Neutrophil (primary cell): Measurements from ENCODE around the gene KRTAP4-11.
"Not testable (repeated sequence)": the region's sequence is repeated elsewhere in the genome, so short reads cannot be mapped to it uniquely, and the experiment has no call there.

Experiments
- H3K27ac ChIP-seq: fragments of 200-600 bp; sonication (generic); 2 replicates; pipeline ENCODE4 v1.5.1; 2016; ENCODE audit warnings: mild to moderate bottlenecking, moderate library complexity
- H3K27me3 ChIP-seq: fragments of 200-600 bp; sonication (generic); 2 replicates; pipeline ENCODE4 v1.6.0; 2016; ENCODE audit warnings: mild to moderate bottlenecking
- H3K36me3 ChIP-seq: fragments of 200-600 bp; sonication (generic); 2 replicates; pipeline ENCODE4 v1.5.1; 2017
- H3K4me1 ChIP-seq, 2 experiments: fragments of 200-600 bp in 1 of 2; sonication (generic) in 1 of 2; 1 replicate in 1 of 2; 2 replicates in 1 of 2; pipeline versions ENCODE4 v1.5.1 to v1.6.1; 2013 to 2016; ENCODE audit warnings: low read depth in 1 of 2, low read length in 1 of 2, mild to moderate bottlenecking in 1 of 2, moderate library complexity in 1 of 2; ENCODE audit not compliant: control insufficient read depth in 1 of 2, insufficient read depth in 1 of 2
- H3K4me3 ChIP-seq, 2 experiments: fragments of 200-600 bp in 1 of 2; sonication (generic) in 1 of 2; 1 replicate in 1 of 2; 2 replicates in 1 of 2; pipeline ENCODE4 v1.5.1; 2013 to 2016; ENCODE audit warnings: low read depth in 1 of 2, low read length in 1 of 2, mild to moderate bottlenecking in 1 of 2, moderate library complexity in 1 of 2
- H3K9me3 ChIP-seq: fragments of 200-600 bp; sonication (generic); 2 replicates; pipeline ENCODE4 v1.5.1; 2016
- TF ChIP-seq, protein P1 (sequence below): fragments of 200-600 bp; sonication (generic); IDR thresholded peaks from 2 replicates; pipeline ENCODE4 v1.5.1; 2016; ENCODE audit warnings: antibody characterized with exemption

KRTAP4-11 gene

GRCh38 chr17:41117846-41118386, at the start of gene KRTAP4-11:
TSS of gene KRTAP4-11 (minus strand) at chr17:41118373. CDS start at chr17:41118315, 58 bp downstream.
- not testable (repeated sequence) for H3K36me3 ChIP-seq, H3K9me3 ChIP-seq, H3K4me1 ChIP-seq, H3K4me3 ChIP-seq, H3K27ac ChIP-seq, H3K27me3 ChIP-seq

DNA sequence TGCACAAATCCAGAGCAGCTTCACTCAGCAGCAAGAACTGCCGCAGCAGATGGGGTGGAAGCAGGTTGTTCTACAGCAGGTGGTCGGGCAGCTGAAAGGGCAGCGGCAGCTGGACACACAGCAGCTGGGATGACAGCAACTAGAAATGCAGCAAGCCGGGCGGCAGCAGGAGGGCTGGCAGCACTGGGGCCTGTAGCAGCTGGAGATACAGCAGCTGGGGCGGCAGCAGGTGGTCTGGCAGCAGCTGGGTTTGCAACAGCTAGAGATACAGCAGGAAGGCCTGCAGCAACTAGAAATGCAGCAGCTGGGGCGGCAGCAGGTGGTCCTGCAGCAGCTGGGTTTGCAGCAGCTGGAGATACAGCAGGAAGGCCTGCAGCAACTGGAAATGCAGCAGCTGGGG, 49.4 kb upstream of the KRTAP4-11 start:
- Histone ChIP-seq H3K9me3 (no peaks in the 10 kb centered on the region), H3K4me3 (no peak overlapping the region), H3K27ac (no peak overlapping the region), H3K36me3 (no peaks in the 10 kb centered on the region), H3K4me1 (no peaks in the 10 kb centered on the region), H3K27me3 (peaks cover 9% of the 10 kb centered on the region)
- TF ChIP-seq, protein P1, sequence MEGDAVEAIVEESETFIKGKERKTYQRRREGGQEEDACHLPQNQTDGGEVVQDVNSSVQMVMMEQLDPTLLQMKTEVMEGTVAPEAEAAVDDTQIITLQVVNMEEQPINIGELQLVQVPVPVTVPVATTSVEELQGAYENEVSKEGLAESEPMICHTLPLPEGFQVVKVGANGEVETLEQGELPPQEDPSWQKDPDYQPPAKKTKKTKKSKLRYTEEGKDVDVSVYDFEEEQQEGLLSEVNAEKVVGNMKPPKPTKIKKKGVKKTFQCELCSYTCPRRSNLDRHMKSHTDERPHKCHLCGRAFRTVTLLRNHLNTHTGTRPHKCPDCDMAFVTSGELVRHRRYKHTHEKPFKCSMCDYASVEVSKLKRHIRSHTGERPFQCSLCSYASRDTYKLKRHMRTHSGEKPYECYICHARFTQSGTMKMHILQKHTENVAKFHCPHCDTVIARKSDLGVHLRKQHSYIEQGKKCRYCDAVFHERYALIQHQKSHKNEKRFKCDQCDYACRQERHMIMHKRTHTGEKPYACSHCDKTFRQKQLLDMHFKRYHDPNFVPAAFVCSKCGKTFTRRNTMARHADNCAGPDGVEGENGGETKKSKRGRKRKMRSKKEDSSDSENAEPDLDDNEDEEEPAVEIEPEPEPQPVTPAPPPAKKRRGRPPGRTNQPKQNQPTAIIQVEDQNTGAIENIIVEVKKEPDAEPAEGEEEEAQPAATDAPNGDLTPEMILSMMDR = no peak

GRCh38 chr17:41163828-41164227, 45.7 kb upstream of the KRTAP4-11 start:
- no peaks in the 10 kb centered on the region for H3K9me3 ChIP-seq
- TF ChIP-seq, protein P1 = no peak
- H3K4me3 ChIP-seq = no peak overlapping the region
- H3K36me3 ChIP-seq = no peaks in the 10 kb centered on the region
- H3K4me1 ChIP-seq = no peaks in the 10 kb centered on the region
- H3K27ac ChIP-seq = no peak overlapping the region
- H3K27me3 ChIP-seq = peaks cover 9% of the 10 kb centered on the region

DNA sequence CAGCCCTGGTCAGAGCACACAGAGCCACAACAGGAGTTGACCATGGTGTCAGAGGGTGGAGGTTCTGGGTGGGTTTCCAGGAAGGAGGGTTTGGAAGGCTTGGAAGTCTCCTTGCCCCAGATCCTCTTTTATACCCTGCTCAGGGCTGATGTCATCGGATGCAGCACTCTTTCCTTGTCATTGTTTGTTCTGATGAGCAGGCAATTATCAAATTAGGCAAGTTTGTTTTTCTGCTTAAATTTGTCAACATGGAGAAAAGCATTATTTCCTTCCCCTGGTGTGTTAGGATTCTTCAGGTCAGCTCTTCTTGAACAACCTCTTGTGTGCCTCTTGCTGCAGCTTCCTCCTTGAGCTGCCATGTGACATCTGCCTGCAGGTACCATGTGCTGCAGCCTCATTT, 42.5 kb upstream of the KRTAP4-11 start, which contains the start of gene KRTAP4-4:
KRTAP4-4 (minus strand) TSS at position 101 of the 400 bp plus-strand sequence; CDS start at position 44, 57 bp downstream.
- TF ChIP-seq, protein P1 = no peak
- Histone ChIP-seq H3K36me3 (no peaks in the 10 kb centered on the region), H3K4me1 (no peaks in the 10 kb centered on the region), H3K4me3 (no peak within 1 kb of the TSS), H3K9me3 (no peaks in the 10 kb centered on the region), H3K27ac (no peak within 1 kb of the TSS), H3K27me3 (peaks cover 9% of the 10 kb centered on the region)

GRCh38 chr17:41160190-41160589, 42.0 kb upstream of the KRTAP4-11 start:
- H3K4me1 ChIP-seq, H3K27ac ChIP-seq, H3K27me3 ChIP-seq, H3K9me3 ChIP-seq, H3K4me3 ChIP-seq, H3K36me3 ChIP-seq: not testable (repeated sequence)

- Histone ChIP-seq H3K4me1 (no peaks in the 10 kb centered on the region), H3K36me3 (no peaks in the 10 kb centered on the region), H3K4me3 (no peak overlapping the region), H3K27me3 (peaks cover 16% of the 10 kb centered on the region), H3K9me3 (no peaks in the 10 kb centered on the region), H3K27ac (no peak overlapping the region)
- TF ChIP-seq, protein P1 = no peak
These were observed 35.7 kb upstream of the KRTAP4-11 start for GRCh38 chr17:41153856-41154255.
